Glomerular visceral epithelial cell (primary cell): ENCODE results near the gene LEP.
A peak's percentile ranks its signal among the peaks of the same experiment; 100 is the strongest.

Experiments
- DNase-seq: peaks from one replicate; pipeline ENCODE4 v3.0.0-alpha.2; 2016; ENCODE audit errors: extremely low spot score

The LEP gene

DNA sequence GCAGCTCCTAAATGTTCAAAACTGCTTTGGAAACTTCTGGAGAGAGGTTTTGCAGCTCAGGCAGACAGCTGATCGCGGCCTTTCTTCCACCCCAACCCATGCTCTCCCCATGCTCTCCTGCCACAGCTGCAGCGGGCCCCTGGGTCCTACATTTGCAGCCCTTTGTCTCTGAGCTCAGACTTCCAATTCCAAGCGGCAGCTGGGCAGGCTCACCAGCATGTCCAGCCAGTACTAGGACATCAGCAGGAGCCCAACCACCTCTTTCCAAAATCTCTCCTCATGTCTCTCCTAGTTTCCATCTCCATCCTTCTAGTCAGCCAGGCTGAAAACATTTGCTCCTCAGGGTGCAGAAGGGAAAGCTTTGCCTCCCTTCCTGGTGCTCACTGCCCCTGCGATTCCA lies 6.0 kb downstream of the LEP start:
- DNase-seq, result no peak

DNA sequence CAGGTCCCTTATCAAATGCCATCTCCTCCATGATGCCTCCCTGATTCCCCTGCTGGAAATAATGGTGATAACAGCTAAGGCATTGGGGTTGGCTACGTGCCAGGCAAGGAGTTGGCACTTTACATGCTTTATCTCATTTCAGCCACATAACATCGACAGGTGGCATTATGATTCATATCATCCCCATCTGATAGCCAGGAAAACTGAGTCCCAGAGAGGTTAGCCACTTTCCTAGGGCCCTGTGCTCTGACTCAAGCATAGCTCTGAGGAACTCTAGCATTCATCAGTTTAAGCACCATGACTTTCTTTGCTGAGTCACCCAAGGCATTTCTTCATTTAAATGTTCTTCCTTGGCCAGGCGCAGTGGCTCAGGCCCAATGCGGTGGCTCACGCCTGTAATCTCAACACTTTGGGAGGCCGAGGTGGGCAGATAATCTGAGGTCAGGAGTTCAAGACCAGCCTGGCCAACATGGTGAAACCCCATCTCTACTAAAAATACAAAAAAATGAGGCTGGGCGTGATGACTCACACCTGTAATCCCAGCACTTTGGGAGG lies 6.6 kb downstream of the LEP start:
- DNase-seq, result no peak

DNA sequence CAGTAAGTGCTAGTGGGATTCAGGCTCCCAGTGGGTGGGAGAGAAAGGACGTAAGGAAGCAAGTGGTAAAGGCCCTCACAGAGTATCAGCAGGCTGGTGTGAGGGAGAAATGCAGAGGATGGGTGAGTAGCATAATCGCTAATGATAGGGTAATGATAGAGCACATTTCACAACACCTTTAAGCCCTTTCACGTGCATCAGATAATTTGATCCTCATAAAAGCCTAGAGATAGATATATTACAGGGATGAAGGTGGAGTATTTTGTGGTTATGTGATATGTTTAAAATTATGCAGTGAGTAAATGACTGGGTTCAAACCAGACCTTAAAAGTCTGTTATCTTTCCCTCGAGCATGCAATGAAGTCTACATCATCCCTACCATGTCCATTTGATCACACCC lies 10.3 kb downstream of the LEP start:
- no peak for DNase-seq

DNA sequence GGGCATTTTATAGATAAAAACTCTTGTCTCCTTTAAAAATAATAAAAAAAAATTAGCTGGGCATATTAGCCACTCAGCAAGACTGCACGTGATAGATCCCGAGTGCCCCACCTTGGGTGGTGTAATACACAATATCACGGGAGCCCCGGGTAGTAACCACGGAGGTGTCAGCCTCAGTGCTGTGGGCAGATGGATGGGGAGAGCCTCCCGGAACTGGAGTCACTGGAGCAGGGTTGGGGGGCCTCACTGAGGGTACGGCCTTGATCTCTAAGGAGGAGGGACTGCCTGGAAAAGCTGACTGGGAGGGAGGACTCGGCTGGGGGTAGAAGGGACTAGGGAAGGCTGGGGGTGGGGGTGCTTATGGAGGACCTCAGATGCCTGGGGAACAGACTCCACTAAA lies 12.6 kb downstream of the LEP start:
- no peak for DNase-seq

DNA sequence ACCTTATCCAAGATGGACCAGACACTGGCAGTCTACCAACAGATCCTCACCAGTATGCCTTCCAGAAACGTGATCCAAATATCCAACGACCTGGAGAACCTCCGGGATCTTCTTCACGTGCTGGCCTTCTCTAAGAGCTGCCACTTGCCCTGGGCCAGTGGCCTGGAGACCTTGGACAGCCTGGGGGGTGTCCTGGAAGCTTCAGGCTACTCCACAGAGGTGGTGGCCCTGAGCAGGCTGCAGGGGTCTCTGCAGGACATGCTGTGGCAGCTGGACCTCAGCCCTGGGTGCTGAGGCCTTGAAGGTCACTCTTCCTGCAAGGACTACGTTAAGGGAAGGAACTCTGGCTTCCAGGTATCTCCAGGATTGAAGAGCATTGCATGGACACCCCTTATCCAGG lies 13.4 kb downstream of the LEP start:
- no peak for DNase-seq

DNA sequence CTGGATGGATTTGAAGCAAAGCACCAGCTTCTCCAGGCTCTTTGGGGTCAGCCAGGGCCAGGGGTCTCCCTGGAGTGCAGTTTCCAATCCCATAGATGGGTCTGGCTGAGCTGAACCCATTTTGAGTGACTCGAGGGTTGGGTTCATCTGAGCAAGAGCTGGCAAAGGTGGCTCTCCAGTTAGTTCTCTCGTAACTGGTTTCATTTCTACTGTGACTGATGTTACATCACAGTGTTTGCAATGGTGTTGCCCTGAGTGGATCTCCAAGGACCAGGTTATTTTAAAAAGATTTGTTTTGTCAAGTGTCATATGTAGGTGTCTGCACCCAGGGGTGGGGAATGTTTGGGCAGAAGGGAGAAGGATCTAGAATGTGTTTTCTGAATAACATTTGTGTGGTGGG lies 14.2 kb downstream of the LEP start:
- no peak for DNase-seq

DNA sequence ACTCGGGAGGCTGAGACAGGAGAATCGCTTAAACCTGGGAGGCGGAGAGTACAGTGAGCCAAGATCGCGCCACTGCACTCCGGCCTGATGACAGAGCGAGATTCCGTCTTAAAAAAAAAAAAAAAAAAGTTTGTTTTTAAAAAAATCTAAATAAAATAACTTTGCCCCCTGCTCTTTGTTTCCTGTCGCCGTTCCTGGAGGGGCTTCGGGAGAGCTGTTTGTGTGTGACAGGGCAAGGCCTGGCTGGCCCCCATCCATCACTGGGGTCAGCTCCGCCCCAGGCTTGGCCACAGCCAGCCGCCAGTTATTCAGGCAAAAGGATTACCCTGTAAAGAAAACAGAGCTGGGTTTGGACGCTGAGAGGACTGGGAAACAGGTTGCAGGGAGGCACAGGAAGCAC lies 16.4 kb downstream of the LEP start:
- DNase-seq, result no peak

DNA sequence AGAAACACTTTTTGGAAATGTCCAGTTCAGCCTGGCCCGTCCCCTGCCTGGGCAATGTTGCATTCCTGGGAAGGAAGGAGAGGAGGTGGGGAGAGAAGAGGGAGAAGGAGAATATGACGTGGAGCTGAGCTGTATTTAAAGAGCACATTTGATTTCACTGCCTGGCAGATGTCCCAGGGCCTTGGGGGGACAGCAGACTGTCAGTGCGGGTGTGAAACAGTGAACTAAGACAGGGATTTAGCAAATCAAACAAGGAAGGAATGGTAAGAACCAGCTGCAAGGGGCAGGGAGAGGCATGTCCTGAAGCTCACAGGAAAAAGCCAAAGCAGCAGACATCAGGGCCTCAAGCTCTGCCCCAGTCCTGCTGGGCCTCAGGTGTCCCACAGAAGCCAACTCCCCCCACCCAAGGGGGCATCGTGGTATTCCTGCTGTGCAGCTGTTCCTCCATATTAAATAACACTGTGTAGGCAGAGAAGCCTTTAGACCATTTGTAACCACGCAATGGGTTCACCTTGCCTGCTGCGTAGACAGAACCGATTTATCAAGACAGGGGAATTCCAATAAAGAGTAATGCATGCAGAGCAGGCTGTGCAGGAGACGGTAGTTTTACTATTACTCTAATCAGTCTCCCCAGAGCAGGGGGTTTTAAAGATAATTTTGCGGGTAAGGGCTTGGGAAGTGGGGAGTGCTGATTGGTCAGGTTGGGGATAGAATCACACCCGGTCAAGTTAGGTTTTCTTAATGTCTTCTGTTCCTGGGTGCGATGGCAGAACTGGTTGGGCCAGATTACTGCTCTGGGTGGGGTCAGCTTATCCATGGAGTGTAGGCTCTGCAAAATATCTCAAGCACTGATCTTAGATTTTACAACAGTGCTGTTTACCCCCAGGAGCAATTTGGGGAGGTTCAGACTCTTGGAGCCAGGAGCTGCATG lies 18.3 kb downstream of the LEP start:
- no peak for DNase-seq

DNA sequence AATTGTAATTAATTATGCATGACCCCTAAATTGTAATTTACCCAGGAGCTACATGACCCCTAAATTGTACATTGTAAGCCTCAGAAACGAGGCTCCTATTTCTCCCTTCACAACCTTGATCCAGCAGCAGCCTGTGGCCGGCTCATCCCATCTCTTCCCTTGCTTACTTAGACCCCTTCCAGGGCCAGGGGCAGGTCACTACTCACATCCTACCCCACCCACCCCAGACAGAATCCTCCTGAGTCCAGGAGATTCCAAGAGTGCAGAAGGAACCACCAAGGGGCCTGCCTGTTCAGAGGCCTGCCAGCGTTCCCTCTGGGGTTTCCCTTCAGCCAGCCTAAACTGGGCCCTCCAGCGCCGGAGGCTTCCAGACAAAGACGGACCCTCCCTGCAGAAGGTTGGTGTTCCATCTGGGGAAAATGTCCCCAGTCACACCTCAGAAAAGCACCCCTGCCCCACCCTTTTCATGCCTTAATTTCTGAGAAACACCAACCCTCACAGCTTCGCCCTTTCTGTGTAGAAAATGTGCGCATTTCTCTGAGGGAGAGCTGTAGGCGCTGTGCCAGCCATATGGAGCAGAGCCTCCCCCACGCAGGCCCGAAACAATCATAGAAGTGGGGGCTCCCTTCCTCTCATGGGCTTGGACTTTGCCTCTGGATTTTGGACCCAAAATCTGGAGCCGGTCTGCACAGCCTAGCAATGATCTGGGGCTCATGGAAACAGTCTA lies 19.2 kb downstream of the LEP start:
- no peak for DNase-seq

DNA sequence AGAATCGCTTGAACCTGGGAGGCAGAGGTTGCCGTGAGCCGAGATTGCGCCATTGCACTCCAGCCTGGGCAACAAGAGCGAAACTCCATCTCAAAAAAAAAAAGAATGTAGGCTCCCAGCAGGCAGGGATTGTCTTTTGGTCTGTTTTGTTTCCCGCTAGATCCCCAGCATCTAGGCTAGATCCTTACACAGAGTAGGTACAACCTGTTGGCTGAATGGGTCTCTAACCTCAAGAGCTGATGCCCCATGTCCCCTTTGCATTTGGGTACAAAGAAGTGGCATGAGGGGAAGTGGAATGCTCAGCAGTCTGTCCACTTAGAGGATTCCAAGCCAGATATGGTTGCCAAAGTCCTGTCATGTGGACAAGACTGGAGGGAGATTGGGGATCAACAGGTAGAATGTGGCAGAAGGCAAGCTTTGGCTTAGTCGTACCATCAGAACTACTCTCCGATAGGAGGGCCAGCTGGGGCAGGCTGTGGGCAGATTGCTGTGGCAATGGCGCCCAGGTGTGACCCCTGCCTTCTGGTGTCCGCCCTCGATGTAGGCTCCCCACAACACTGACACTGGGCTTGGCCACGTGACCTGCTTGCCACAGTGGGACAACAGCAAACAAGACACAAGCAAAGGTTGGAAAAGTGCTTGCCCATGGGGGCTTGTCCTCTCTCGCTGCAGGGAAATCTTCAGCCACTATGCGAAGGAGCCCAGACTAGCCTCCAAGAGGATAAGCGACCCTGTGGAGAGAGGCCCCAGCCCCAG lies 21.4 kb downstream of the LEP start:
- DNase-seq, result no peak

DNA sequence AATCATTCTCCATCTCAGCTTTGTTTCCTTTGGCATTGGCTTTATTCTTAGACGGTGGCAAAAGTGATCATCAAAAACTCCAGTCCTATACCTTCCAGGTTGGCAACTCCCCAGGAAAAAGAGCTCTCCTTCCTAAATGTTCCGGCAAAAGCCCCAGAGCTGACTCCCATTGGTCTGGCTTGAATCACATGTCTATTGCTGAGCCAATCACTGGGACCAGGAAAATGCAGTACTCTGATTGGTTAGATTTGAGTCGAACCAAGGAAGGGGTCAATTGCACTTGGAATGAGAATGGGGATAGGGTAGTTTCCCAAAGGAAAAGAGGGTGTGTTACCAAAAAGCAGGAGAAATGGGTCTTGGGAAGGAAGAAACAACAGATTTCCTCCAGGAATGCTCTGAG lies 22.3 kb downstream of the LEP start:
- DNase-seq, result no peak

DNA sequence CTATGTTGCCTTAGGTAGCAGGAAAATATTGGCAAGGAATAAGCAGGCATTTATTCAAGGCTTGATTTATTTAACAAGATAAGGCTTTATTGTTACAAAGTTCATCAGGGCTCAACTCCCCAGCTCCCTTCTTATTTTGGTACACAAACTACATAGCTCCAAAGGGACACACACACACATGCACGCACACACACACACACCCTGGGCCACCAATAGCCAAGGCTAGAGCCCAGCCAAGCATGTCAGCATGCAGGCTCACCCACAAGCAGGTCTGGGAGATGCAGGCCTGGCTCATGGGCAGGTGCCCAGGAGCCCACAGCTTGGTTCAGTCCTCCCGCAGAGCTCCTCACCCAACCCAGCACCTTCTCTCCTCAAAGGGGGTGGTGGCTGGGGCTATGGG lies 23.4 kb downstream of the LEP start:
- DNase-seq, result peak; percentile 3

DNA sequence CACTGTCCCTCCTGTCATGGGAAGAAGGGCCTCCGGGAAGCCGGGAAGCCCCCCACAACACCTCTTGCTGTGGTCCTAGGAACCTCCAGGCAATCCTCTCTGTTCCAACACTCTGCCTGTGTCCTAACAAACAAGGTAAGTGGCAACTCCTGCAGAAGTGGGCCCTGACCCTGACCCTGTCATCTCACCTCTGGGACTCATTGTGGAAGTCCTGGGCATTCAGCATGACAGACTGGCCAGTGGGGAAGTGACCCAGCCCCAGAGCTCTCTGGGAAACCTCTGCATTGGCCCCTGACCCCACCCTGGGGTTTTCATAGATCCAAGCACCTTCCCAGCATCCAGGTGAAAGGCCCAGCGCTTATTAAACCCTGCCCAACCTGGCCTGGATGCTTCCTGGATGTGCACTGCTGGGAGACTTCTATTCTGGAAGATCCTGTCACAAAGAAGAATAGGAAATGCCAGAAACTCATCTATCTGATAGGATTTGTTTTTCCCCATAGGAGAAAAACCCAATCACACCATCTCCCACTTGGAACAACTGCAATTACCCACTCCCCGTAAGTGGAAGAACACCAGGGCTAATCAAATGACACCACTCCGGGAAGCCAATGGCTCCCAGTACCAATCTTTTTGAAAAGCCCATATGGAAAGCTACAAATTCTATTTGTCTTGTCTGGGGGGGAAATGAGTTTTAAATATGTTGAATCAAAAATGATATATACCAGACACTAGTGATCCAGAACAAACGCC lies 24.3 kb downstream of the LEP start:
- no peak for DNase-seq

DNA sequence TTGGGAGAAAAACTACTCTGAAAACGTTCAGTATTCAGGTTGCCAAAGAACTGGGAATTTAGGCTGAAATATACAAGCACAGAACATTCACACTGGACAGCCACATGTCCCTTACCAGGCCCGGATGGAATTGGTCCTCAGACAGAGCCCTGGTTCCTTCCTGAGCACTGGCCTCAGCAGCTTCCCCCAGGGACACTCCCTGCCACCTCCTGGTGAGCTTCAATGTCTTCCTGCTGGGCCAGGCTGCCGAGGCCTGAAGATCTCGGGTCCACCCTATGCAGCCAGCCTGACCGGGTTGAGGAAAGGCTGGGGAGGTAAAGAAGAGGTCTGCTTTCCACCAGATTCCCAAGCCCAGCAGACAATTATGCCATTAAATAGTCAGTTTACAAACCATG lies 24.8 kb downstream of the LEP start:
- no peak for DNase-seq

DNA sequence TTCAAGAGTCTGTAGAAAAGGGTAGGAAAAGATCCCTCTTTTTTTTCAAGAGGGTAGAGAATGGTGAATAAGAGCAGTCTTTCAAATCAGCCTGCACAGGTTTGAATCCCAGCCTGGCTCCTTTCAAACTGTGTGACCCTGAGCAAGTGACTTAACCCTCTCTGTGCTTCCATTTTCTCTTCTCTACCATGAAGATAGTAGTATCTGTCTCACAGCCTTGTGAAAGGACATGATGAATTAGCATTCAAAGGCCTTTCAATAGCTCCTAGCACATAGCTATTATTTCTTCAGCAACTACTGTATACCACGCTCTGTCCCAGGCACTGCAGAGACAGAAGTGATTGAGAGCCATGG lies 25.4 kb downstream of the LEP start:
- no peak for DNase-seq

DNA sequence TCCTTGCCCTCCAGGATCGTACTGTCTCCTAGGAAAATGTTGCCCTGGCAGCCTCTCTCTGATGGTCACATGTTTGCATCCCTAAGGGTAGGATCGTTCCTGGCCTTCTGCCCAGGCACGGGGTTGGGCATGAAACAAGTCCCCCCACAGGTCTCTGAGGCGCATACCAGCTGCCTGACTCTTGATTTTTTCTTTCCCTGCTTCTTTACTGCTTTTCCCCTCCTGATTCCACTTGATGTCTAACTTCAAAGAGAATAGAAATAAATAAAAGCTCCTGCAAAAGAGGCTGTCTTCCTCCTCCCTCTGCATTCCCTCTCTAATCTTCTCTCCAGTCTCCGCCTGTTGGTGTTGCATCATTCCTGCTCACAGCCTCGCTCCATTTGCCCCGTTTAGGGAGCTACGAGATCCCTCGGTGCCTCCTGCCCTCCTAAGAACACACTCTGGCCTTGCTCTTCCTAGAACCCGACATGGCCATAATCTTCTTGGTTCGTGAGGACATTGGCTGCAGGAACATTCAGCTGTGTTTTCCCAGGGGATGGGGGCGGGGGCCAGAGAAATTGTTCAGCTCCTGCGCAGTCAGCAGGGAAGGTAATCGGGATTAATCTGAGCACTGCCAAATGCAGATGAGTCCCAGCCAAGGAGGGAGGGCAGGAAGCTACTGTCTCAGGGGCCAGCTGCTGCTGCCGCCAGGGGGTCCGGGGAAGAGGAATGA lies 26.0 kb downstream of the LEP start:
- peak; percentile 18 for DNase-seq

DNA sequence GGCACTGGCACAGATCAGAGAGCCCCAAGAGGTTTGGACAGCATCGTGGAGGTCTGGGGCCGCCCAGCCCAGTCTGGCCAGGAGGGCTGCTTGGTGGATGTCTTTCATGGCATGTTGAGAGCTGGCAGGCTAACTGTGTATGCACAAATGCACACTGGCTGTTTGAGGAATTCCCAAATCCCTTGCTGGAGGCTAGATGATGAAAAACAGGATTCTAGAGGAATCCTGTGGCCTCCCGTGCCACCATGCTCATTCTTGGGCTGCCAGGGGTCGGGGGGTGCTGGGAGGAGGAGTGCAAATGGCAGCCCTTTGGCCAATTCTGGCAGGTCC lies 26.5 kb downstream of the LEP start:
- DNase-seq, result no peak

DNA sequence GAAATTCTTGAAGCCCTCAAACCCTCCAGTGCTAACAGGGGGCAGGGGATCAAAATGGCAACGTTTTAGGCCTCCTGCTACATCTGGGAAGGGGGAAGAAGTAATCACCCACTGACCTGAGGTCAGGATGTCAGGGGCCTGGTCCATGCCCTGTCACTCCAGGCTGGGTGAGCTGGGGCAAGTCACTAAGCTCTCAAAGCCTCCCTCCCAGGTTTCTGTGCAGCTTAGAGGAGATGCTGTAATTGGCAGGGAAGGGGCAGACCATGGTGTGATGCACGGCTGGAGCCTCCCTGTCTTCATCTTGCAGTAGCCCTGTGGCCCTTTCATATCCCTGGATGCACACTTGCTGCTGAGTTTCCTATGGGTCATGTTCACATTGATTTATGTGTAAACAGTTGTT lies 27.2 kb downstream of the LEP start:
- no peak for DNase-seq

DNA sequence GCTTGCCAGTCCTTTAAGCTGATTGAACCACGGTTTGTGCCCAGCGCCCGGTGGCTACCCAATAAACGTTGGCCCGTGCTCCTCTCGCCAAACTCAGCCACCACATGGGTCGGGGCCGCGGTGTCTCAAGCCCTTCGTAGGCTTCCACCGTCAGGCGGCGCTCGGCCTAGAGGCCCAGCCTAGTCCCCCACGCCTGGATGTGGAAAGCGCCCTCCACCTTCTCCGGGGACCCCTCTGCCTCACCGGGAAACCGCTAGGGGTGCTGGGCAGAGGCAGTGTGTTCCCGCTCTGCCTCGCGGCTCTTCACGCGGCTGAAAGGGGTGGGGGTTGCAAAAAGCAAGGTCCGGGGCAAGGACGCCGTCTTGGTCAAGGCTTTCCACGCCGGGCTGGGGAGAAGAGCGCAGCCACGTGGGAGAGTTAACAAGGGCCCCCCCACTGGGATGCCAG lies 29.8 kb downstream of the LEP start:
- DNase-seq, result no peak

DNA sequence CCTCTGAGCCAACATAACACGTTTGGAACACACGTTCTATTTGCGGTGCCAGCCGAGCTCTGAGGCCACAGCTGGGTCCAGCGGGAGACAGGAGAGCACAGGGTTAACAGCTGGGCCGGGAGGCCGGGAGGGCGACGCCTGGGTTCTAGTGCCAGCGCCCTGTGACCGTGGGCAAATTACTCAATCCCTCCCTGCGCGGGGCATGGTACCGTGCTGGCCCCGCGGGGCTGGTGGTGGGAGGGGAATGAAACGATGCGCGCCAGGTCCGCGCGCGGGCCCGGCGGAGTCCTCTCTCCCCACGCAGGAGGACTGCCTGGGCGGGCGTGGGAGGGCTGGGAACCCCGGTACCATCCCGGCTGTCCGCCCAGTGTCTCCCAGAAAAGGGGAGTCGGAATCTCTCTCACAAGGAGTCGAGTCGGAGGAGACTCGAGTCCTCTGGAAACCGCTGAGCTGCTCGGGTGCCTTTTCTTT lies 30.4 kb downstream of the LEP start:
- no peak for DNase-seq

DNA sequence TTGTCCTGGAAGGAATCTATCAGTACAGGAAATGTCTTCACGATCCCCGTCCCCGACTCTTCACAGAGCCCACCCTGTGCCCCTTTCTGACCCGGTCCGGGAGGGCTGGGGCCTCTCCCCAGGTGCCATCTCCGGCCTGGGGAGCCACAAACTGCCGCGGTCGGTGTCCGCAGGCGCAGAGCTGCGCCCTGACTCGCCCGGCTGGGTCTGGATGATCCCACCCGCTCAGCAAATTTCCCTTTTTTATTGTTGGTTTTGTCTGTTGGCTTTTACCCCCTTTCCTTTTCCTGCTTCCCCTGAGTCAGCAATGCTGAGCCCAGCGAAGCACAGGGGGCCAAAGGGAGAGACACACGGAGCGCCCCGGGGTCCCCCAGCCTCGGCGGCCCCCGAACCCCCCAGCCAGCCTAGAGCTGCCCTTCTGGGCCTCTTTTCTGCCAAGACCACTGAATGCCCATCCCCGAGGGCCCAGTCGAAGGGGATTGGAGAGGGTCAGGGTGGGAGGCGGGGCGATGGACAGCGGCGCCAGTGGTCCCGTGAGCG lies 30.9 kb downstream of the LEP start:
- DNase-seq, result no peak
